ENCODE results near the gene EEF1AKMT3.
"Not testable (repeated sequence)": the region's sequence is repeated elsewhere in the genome, so short reads cannot be mapped to it uniquely, and the experiment has no call there.

The EEF1AKMT3 gene

DNA sequence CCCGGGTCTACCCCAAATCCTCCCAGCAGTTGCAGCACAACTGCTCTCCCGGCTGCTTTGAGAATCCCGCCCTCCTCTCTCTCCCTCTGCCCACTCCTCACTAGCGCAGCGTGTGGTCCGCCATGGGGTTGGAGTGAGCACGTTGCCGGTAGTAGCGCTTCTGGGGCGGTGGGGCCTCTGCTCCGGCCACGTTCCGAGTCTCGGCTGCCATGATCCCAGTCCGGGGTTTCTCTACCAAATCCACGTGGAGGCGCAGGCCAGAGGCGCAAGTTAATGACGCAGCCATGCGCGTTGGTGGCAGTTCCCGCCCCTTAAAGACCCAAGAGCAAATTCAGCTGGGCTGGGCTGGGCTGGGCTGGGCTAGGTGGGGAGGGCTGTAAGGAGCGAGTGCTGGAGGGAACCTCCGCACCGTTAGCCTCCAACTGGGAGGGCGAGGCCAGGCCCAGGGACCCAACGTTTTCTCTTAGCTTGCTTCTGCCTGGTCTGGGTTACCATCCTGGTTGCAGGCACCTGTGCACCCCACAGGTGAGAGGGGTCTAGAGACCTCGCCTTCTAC lies 463 bp upstream of the EEF1AKMT3 start, which contains the start of gene METTL1:
METTL1 (minus strand) TSS at position 233 of the 556 bp plus-strand sequence; CDS start at position 211, 22 bp downstream.
- Histone ChIP-seq H3K9me3 (ENCODE audit: insufficient read depth, low read length, severe bottlenecking) (no peaks in the 10 kb centered on the region), H3K9ac (ENCODE audit: low read depth, low read length) (peak within 1 kb of the TSS; percentile 81), H4K20me1 (ENCODE audit: insufficient read depth, low read length) (no peaks in the 10 kb centered on the region), H3K27ac (ENCODE audit: low read length) (peak within 1 kb of the TSS; percentile 88), H2AFZ (ENCODE audit: low read depth, low read length) (peak within 1 kb of the TSS; percentile 96), H3K4me3 (ENCODE audit: low read depth in 1 of 2, low read length in 2 of 2) (peak within 1 kb of the TSS; percentile 56 to 85), H3K36me3 (ENCODE audit: insufficient read depth, low read length) (peaks cover 29% of the 10 kb centered on the region), H3K79me2 (ENCODE audit: insufficient read depth, low read length) (peaks cover 15% of the 10 kb centered on the region), H3K27me3 (ENCODE audit: insufficient read depth, low read length, poor library complexity) (no peaks in the 10 kb centered on the region), H3K4me1 (ENCODE audit: insufficient read depth, low read length) (peaks cover 25% of the 10 kb centered on the region), H3K4me2 (ENCODE audit: insufficient read depth, low read length) (peak within 1 kb of the TSS; percentile 96)
- DNase-seq (peak; percentile 96), ATAC-seq (ENCODE audit: insufficient read depth, low read depth) (peak; percentile 87)
- TF ChIP-seq, protein P1, sequence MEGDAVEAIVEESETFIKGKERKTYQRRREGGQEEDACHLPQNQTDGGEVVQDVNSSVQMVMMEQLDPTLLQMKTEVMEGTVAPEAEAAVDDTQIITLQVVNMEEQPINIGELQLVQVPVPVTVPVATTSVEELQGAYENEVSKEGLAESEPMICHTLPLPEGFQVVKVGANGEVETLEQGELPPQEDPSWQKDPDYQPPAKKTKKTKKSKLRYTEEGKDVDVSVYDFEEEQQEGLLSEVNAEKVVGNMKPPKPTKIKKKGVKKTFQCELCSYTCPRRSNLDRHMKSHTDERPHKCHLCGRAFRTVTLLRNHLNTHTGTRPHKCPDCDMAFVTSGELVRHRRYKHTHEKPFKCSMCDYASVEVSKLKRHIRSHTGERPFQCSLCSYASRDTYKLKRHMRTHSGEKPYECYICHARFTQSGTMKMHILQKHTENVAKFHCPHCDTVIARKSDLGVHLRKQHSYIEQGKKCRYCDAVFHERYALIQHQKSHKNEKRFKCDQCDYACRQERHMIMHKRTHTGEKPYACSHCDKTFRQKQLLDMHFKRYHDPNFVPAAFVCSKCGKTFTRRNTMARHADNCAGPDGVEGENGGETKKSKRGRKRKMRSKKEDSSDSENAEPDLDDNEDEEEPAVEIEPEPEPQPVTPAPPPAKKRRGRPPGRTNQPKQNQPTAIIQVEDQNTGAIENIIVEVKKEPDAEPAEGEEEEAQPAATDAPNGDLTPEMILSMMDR (IDR thresholded peaks at IDR 0.05; ENCODE audit: borderline replicate concordance, extremely low read depth, low read length, poor library complexity, severe bottlenecking), result no peak
- TF ChIP-seq EZH2 (IDR thresholded peaks at IDR 0.05; ENCODE audit: borderline replicate concordance, low read depth, low read length, severe bottlenecking), result no peak

DNA sequence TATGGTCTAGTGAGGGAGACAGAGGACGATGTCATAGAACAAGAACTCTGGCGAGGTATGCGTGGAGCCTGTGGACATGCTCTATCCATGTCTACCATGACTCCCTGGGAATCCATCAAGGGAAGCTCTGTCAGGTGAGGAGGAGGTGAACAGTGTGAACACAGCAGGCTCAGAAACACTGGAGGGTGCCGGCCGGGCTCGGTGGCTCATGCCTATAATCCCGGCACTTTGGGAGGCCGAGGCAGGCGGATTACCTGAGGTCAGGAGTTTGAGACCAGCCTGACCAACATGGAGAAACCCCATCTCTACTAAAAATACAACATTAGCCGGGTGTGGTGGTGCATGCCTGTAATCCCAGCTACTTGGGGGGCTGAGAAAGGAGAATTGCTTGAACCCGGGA lies 2.2 kb downstream of the EEF1AKMT3 start:
- not testable (repeated sequence) for H3K9ac ChIP-seq (ENCODE audit: low read depth, low read length); H3K4me3 ChIP-seq (ENCODE audit: low read depth in 1 of 2, low read length in 2 of 2); H3K4me2 ChIP-seq (ENCODE audit: insufficient read depth, low read length); H4K20me1 ChIP-seq (ENCODE audit: insufficient read depth, low read length); DNase-seq; ATAC-seq (ENCODE audit: insufficient read depth, low read depth); H3K27ac ChIP-seq (ENCODE audit: low read length); H2AFZ ChIP-seq (ENCODE audit: low read depth, low read length); H3K9me3 ChIP-seq (ENCODE audit: insufficient read depth, low read length, severe bottlenecking); H3K27me3 ChIP-seq (ENCODE audit: insufficient read depth, low read length, poor library complexity)
- H3K36me3 ChIP-seq (ENCODE audit: insufficient read depth, low read length), result peaks cover 12% of the 10 kb centered on the region
- H3K4me1 ChIP-seq (ENCODE audit: insufficient read depth, low read length), result peaks cover 25% of the 10 kb centered on the region
- peaks cover 15% of the 10 kb centered on the region for H3K79me2 ChIP-seq (ENCODE audit: insufficient read depth, low read length)

DNA sequence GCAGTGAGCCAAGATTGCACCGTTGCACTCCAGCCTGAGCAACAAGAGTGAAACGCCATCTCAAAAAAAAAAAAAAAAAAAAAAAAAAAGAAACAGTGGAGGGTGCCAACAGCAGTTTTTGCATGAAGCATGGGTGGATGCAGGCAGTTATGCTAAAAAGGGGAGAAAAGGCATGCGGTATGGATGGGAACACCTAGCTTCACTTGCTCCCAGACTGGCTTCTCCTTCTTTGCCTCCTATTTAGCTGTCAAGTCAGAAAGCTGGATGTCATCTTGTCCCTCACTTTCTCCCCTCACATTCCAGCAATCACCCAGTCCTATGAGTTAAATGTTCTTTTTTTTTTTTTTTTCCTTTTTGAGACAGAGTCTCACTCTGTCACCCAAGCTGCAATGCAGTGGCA lies 2.6 kb downstream of the EEF1AKMT3 start:
- H4K20me1 ChIP-seq (ENCODE audit: insufficient read depth, low read length), result no peaks in the 10 kb centered on the region
- DNase-seq (no peak), ATAC-seq (ENCODE audit: insufficient read depth, low read depth) (no peak)
- H3K9me3 ChIP-seq (ENCODE audit: insufficient read depth, low read length, severe bottlenecking), result no peaks in the 10 kb centered on the region
- no peak overlapping the region for H2AFZ ChIP-seq (ENCODE audit: low read depth, low read length)
- H3K4me2 ChIP-seq (ENCODE audit: insufficient read depth, low read length), result no peak overlapping the region
- H3K36me3 ChIP-seq (ENCODE audit: insufficient read depth, low read length), result peaks cover 7% of the 10 kb centered on the region
- TF ChIP-seq, protein P1 (IDR thresholded peaks at IDR 0.05; ENCODE audit: borderline replicate concordance, extremely low read depth, low read length, poor library complexity, severe bottlenecking), result no peak
- TF ChIP-seq EZH2 (IDR thresholded peaks at IDR 0.05; ENCODE audit: borderline replicate concordance, low read depth, low read length, severe bottlenecking), result no peak
- H3K27me3 ChIP-seq (ENCODE audit: insufficient read depth, low read length, poor library complexity), result no peaks in the 10 kb centered on the region
- no peak overlapping the region for H3K4me3 ChIP-seq (ENCODE audit: low read depth in 1 of 2, low read length in 2 of 2)
- H3K27ac ChIP-seq (ENCODE audit: low read length), result no peak overlapping the region
- H3K9ac ChIP-seq (ENCODE audit: low read depth, low read length), result no peak overlapping the region
- peaks cover 15% of the 10 kb centered on the region for H3K79me2 ChIP-seq (ENCODE audit: insufficient read depth, low read length)
- H3K4me1 ChIP-seq (ENCODE audit: insufficient read depth, low read length), result peaks cover 25% of the 10 kb centered on the region

DNA sequence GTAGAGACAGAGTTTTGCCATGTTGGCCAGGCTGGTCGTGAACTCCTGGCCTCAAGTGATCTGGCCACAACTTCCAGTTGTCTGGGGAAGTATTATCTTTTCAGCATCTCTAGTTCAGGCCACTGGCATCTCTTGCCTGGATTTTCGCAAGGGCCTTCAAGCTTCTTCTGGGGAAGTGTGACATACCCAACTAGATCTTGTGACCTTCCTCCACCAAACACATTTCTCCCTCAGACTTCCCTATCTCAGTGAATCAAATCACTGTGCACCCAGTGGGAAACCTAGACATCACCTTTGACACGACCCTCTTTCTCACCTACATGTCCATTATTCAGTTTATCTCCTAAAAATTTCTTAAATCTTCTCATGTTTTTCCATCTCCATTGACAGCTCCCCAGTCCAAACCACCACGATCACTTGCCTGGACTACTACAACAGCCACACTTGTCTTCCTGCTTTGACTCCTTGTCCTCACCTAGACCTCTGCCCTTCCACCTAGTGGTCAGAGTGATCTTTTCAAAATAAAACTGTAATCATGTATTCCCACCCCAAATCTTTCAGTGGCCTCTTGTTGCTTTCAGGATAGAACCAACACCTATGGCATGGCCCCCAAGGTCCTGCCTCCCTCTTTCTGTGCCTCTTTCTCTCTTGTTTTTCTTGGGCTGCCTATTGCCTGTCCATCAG lies 3.3 kb downstream of the EEF1AKMT3 start:
- H3K4me2 ChIP-seq (ENCODE audit: insufficient read depth, low read length), result no peak overlapping the region
- DNase-seq, result no peak
- no peaks in the 10 kb centered on the region for H3K9me3 ChIP-seq (ENCODE audit: insufficient read depth, low read length, severe bottlenecking)
- no peak overlapping the region for H3K4me3 ChIP-seq (ENCODE audit: low read depth in 1 of 2, low read length in 2 of 2)
- H3K4me1 ChIP-seq (ENCODE audit: insufficient read depth, low read length), result peaks cover 27% of the 10 kb centered on the region
- no peaks in the 10 kb centered on the region for H4K20me1 ChIP-seq (ENCODE audit: insufficient read depth, low read length)
- no peak for ATAC-seq (ENCODE audit: insufficient read depth, low read depth)
- H3K79me2 ChIP-seq (ENCODE audit: insufficient read depth, low read length), result peaks cover 14% of the 10 kb centered on the region
- no peak overlapping the region for H2AFZ ChIP-seq (ENCODE audit: low read depth, low read length)
- TF ChIP-seq, protein P1 (IDR thresholded peaks at IDR 0.05; ENCODE audit: borderline replicate concordance, extremely low read depth, low read length, poor library complexity, severe bottlenecking), result peak; percentile 6
- no peak for TF ChIP-seq EZH2 (IDR thresholded peaks at IDR 0.05; ENCODE audit: borderline replicate concordance, low read depth, low read length, severe bottlenecking)
- H3K36me3 ChIP-seq (ENCODE audit: insufficient read depth, low read length), result peaks cover 8% of the 10 kb centered on the region
- no peak overlapping the region for H3K9ac ChIP-seq (ENCODE audit: low read depth, low read length)
- no peak overlapping the region for H3K27ac ChIP-seq (ENCODE audit: low read length)
- no peaks in the 10 kb centered on the region for H3K27me3 ChIP-seq (ENCODE audit: insufficient read depth, low read length, poor library complexity)

Measured in DND-41 (cell line).